Measurements from ENCODE around the gene B2M. TPM values are rescaled to one million over a fixed set of nuclear protein-coding genes. Genes with fewer than 3 reads are reported as not detected.

The B2M gene
- total RNA-seq, 1 experiment from 2014 or later, result 388 TPM

DNA sequence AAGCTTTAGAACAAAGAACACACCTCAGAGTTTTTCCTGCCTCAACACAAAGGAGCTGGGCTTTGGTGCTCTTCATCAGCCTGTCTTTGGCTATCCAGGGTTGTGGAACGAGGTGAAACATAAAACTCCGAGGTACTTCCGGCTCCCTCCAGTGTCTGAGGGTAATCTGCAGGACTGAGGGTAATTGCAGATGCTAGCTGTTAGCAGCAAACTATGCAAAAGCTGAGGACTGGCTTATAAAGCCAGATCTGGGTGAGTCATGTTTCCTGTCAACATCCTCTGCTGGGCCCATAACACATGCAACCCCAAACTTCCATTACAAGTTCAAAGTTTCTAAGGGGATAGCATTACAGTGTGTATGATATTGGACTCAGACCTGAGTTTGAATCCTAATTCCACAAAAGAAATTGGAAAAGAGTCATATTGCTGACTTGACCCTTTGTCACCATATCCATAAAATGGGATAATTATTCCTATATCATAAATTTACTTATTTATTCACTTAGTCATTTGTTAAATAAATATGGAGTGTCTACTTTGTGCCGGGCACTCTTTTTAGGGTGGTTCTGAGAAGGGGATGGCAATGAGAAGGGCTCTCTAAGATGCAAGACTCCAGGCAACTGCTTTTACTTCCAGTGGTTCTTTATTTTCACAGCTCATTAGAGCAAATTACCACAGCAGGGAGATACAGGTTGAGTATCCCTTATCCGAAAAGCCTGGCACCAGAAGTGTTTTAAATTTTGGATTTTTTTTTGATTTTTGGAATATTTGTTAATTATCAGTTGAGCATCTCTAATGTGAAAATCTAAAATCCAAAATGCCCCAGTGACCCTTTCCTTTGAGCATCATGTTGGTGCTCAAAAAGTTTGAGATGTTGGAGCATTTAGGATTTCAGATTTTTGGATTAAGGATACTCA, 15.5 kb downstream of the B2M start (continued):
- TF ChIP-seq REST (IDR thresholded peaks at IDR 0.05; ENCODE audit: low read depth) (no peak), EZH2phosphoT487 (IDR thresholded peaks at IDR 0.05; ENCODE audit: borderline replicate concordance) (no peak)

- no peak for ATAC-seq
- no peaks in the 10 kb centered on the region for H3K9me2 ChIP-seq (ENCODE audit: insufficient read depth)
- no peaks in the 10 kb centered on the region for H3K27me3 ChIP-seq (ENCODE audit: insufficient read depth, low read length)
- peak overlapping the region; percentile 93; the same call in 1 of the 2 replicates for H3K27ac ChIP-seq (ENCODE audit: low read depth, low read length)
- H4K20me1 ChIP-seq (ENCODE audit: insufficient read depth), result no peaks in the 10 kb centered on the region
- H3K79me2 ChIP-seq (ENCODE audit: insufficient read depth, low read length), result no peaks in the 10 kb centered on the region
- no peak for DNase-seq (ENCODE audit: low read depth, low spot score)
- intact Hi-C loops (cut with micrococcal nuclease), result loop anchor here (1.0 kb wide), 1 partner anchor 64 kb away; the partner anchor contains the start of gene SPG11
- CTCF ChIA-PET, result interaction anchor here (1.3 to 3.7 kb wide), 5 partner anchors 10 to 65 kb away, joined by 4 to 31 read pairs (median 23); partner anchors contain the start of genes PATL2 and SPG11
- RAD21 ChIA-PET (ENCODE audit: low non-redundant PET in 1 of 2, low total read pairs in 2 of 2, uncharacterized antibody in 2 of 2, unreplicated experiment in 2 of 2), result interaction anchor here in 1 of 2 experiments (1.3 kb wide), 1 partner anchor 11 kb away, joined by 4 read pairs; no protein-coding TSS in a partner anchor
- no peak overlapping the region for H3K9ac ChIP-seq (ENCODE audit: low read length)
- H3K4me1 ChIP-seq (ENCODE audit: control insufficient read depth in 1 of 2, insufficient read depth in 2 of 2, low read length in 2 of 2), result peaks cover 30 to 34% of the 10 kb centered on the region in 2 experiments
- peaks cover 0 to 4% of the 10 kb centered on the region in 2 experiments; a peak in 2 of 4 replicates for H3K36me3 ChIP-seq (ENCODE audit: control insufficient read depth in 1 of 2, insufficient read depth in 2 of 2, low read length in 2 of 2)
- no peak overlapping the region for H2AFZ ChIP-seq (ENCODE audit: low read depth, low read length, poor library complexity, severe bottlenecking)
- BruUV-seq (replicated peaks), result no TSS peak
- peak overlapping the region in 1 of 2 experiments; percentile 58; a peak in 1 of 4 replicates for H3K4me3 ChIP-seq (replicated peaks in 1 of 2; ENCODE audit: low read depth in 1 of 2, low read length in 2 of 2)
- H3K9me3 ChIP-seq (ENCODE audit: control insufficient read depth in 1 of 2, insufficient read depth in 1 of 2, low read depth in 1 of 2, low read length in 2 of 2), result no peaks in the 10 kb centered on the region
- peak overlapping the region; percentile 75 for H3K4me2 ChIP-seq (ENCODE audit: low read length)
- POLR2A ChIA-PET, result interaction anchor here (0.6 to 3.7 kb wide), 9 partner anchors 9 to 64 kb away, joined by 3 to 106 read pairs (median 7); partner anchors contain the start of genes B2M, PATL2, SPG11 and TRIM69
- TF ChIP-seq ELF1 (IDR thresholded peaks at IDR 0.05; ENCODE audit: borderline replicate concordance, low read depth) (no peak), YY1 (IDR thresholded peaks at IDR 0.05; ENCODE audit: extremely low read depth, insufficient replicate concordance, low read depth, low read length) (no peak), REST (IDR thresholded peaks at IDR 0.05; ENCODE audit: low read depth) (no peak), EZH2phosphoT487 (IDR thresholded peaks at IDR 0.05; ENCODE audit: borderline replicate concordance) (no peak), CBX3 (IDR thresholded peaks at IDR 0.05; ENCODE audit: low read depth) (no peak), SRF (IDR thresholded peaks at IDR 0.05; ENCODE audit: low read depth) (no peak), TCF7L2 (IDR thresholded peaks at IDR 0.05; ENCODE audit: borderline replicate concordance, extremely low read depth, insufficient read depth, insufficient read length) (no peak)
- TF ChIP-seq, protein P1, sequence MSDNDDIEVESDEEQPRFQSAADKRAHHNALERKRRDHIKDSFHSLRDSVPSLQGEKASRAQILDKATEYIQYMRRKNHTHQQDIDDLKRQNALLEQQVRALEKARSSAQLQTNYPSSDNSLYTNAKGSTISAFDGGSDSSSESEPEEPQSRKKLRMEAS (IDR thresholded peaks at IDR 0.05), result no peak
Measured at GRCh38 chr15:44727485-44728231, 16.3 kb downstream of the B2M start.
